Activated naive CD8-positive, alpha-beta T cell treated with anti-CD3 and anti-CD28 coated beads for 36 hours (primary cell): ENCODE results near the gene MDM2. TPM values are rescaled to one million over a fixed set of nuclear protein-coding genes. Genes with fewer than 3 reads are reported as not detected.
"Not testable (repeated sequence)": the region's sequence is repeated elsewhere in the genome, so short reads cannot be mapped to it uniquely, and the experiment has no call there.

Experiments
- DNase-seq: peaks from one replicate; pipeline ENCODE4 v3.0.0; 2021
- H3K27ac Mint-ChIP-seq: one replicate; pipeline ENCODE4 v1.8.0; 2022; ENCODE audit warnings: mild to moderate bottlenecking, moderate library complexity, mixed read lengths
- H3K27me3 Mint-ChIP-seq: one replicate; pipeline ENCODE4 v1.8.0; 2022; ENCODE audit warnings: mild to moderate bottlenecking, mixed read lengths
- H3K36me3 Mint-ChIP-seq: one replicate; pipeline ENCODE4 v1.8.0; 2021; ENCODE audit warnings: mild to moderate bottlenecking, mixed read lengths
- H3K4me1 Mint-ChIP-seq: one replicate; pipeline ENCODE4 v1.8.0; 2021; ENCODE audit warnings: mixed read lengths
- H3K4me3 Mint-ChIP-seq: one replicate; pipeline ENCODE4 v1.8.0; 2022; ENCODE audit warnings: mild to moderate bottlenecking, moderate library complexity, mixed read lengths
- H3K9me3 Mint-ChIP-seq: one replicate; pipeline ENCODE4 v1.8.0; 2022; ENCODE audit warnings: mixed read lengths
- total RNA-seq, 2 experiments: library from RNA; stranded (reverse); gene quantifications; one replicate each; pipeline ENCODE4 v1.2.3, GENCODE V29; 2021

The MDM2 gene
- total RNA-seq, 2 experiments from 2014 or later, result 152 to 158 TPM

DNA sequence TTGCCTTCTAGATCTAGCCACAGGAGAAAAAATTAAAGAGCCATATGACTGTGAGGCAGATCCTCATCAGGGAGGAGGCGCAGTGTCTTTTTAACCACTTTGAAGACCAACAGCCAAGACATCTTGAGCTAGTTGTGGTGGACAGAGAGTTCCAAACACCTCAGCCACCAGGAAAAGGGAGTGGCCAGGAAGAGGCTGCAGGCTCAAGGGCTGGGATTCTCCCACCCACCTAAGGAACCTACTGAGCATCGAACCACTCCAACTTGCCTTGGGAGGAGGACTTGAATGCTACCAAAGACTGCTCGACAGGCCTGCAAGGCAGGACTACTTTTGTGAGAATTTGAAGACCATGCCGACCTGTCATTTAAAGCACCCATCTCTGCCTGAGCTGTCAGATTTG is 14.5 kb upstream of the MDM2 start:
- H3K27ac Mint-ChIP-seq, result no peak overlapping the region
- no peak for DNase-seq
- H3K9me3 Mint-ChIP-seq, result no peaks in the 10 kb centered on the region
- no peaks in the 10 kb centered on the region for H3K27me3 Mint-ChIP-seq
- no peaks in the 10 kb centered on the region for H3K4me1 Mint-ChIP-seq
- no peaks in the 10 kb centered on the region for H3K36me3 Mint-ChIP-seq
- H3K4me3 Mint-ChIP-seq, result no peak overlapping the region

DNA sequence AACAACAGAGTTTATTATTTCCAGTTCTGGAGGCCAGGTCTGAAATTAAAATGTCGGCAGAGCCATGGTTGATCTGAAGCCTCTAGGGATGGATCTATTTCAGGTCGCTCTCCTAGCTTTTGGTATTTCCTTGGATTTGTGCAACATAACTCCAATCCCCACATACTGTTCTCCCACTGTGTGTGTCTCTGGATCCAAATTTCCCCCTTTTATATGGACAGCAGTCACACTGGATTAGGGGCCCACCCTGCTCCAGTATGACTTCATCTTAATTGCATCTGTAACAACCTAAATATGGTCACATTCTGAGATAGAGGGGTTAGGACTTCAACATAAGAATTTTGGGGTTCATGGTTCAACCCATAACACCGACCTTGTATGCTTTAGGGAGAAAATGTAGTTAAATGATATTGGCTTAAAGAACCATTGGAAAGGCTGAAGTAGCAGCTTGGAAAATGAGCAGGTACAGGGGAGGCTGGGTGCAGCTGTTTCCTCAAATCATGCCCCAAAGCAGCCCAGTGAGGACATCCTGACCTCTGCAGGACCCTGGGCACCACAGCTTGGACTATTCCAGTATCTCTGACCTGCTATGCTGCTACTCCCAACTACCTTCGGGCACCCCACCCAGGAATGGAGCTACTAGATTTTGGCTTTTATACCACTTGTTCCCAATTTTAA is 13.9 kb upstream of the MDM2 start:
- H3K4me3 Mint-ChIP-seq, result no peak overlapping the region
- no peak overlapping the region for H3K27ac Mint-ChIP-seq
- H3K27me3 Mint-ChIP-seq, result no peaks in the 10 kb centered on the region
- no peak for DNase-seq
- H3K9me3 Mint-ChIP-seq, result no peaks in the 10 kb centered on the region
- H3K36me3 Mint-ChIP-seq, result no peaks in the 10 kb centered on the region
- no peaks in the 10 kb centered on the region for H3K4me1 Mint-ChIP-seq

DNA sequence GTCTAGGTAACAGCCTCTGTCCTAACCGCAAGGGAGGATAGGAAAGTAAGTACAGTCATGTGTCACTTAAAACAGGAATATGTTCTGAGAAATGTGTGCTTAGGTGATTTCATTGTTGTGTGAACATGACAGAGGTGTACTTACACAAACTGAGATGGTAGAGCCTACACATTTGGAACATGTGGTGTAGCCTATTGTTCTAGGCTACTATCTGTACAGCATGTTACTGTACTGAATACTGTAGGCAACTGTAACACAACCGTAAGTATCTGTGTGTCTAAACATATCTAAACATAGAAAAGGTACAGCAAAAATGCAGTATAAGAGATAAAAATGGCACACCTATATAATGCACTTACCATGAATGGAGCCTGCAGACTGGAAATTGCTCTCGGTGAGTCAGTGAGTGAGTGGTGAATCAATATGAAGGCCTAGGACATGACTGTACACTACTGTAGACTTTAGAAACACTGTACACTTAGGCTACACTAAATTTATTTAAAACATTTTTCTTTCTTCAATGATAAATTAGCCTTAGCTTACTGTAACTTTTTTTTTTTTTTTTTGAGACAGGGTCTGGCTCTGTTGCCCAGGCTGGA is 13.2 kb upstream of the MDM2 start:
- H3K9me3 Mint-ChIP-seq, result no peaks in the 10 kb centered on the region
- no peaks in the 10 kb centered on the region for H3K27me3 Mint-ChIP-seq
- no peaks in the 10 kb centered on the region for H3K4me1 Mint-ChIP-seq
- no peaks in the 10 kb centered on the region for H3K36me3 Mint-ChIP-seq
- H3K4me3 Mint-ChIP-seq, result no peak overlapping the region
- DNase-seq, result no peak
- H3K27ac Mint-ChIP-seq, result no peak overlapping the region

DNA sequence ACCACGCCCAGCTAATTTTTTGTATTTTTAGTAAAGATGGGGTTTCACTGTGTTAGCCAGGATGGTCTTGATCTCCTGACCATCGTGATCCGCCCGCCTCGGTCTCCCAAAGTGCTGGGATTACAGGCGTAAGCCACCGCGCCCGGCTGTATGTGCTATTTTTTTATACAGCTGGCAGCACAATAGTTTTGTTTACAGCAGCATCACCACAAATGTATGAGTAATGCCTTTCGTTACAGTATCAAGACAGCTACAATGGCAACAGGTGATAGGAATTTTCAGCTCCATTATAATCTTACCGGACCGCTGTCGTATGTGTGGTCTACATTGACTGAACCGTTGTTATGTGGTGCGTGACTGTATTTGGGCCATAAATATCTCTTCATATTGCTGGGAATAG is 11.6 kb upstream of the MDM2 start:
- no peaks in the 10 kb centered on the region for H3K4me1 Mint-ChIP-seq

DNA sequence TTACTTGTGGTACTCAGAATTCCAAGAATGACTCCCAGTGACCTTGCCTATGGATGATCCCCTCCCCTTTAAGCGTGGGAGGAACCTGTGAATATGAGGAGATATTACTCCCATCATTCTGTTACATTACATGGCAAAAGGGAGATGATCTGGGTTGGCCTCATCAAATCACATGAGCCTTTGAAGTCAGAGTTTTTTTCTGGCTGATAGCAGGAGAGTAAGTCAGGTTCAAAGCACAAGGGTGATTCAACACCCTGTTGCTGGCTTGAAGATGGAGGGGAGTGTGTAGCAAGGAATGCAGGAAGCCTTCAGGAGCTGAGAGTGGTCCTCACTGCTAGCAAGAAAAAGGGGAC is 9.1 kb upstream of the MDM2 start:
- H3K4me3 Mint-ChIP-seq, result no peak overlapping the region
- no peaks in the 10 kb centered on the region for H3K9me3 Mint-ChIP-seq
- H3K27ac Mint-ChIP-seq, result no peak overlapping the region
- H3K36me3 Mint-ChIP-seq, result no peaks in the 10 kb centered on the region
- no peaks in the 10 kb centered on the region for H3K4me1 Mint-ChIP-seq
- no peak for DNase-seq
- no peaks in the 10 kb centered on the region for H3K27me3 Mint-ChIP-seq

More for the DNA sequence above, 11.6 kb upstream of the MDM2 start:
- no peaks in the 10 kb centered on the region for H3K36me3 Mint-ChIP-seq
- DNase-seq, result no peak
- no peaks in the 10 kb centered on the region for H3K27me3 Mint-ChIP-seq
- H3K4me3 Mint-ChIP-seq, result no peak overlapping the region
- no peak overlapping the region for H3K27ac Mint-ChIP-seq
- no peaks in the 10 kb centered on the region for H3K9me3 Mint-ChIP-seq

DNA sequence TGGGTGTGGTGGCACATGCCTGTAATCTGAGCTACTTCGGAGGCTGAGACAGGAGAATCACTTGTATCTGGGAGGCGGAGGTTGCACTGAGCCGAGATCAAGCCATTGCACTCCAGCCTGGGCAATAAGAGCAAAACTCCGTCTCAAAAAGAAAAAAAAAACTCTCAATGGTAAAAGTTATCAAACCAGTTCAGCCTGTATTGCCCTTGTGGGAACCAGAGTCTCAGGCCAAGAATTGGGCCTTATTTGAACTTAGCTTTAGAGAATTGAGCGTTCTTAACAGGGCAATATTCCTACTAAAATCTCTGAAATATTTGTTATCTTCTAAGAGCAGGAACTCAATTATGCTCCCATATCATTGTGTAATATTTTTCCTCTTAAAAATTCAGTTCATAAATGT is 7.7 kb upstream of the MDM2 start:
- H3K4me1 Mint-ChIP-seq, result no peaks in the 10 kb centered on the region
- H3K27ac Mint-ChIP-seq, result no peak overlapping the region
- DNase-seq, result no peak
- H3K4me3 Mint-ChIP-seq, result no peak overlapping the region
- H3K9me3 Mint-ChIP-seq, result no peaks in the 10 kb centered on the region
- H3K36me3 Mint-ChIP-seq, result no peaks in the 10 kb centered on the region
- no peaks in the 10 kb centered on the region for H3K27me3 Mint-ChIP-seq

DNA sequence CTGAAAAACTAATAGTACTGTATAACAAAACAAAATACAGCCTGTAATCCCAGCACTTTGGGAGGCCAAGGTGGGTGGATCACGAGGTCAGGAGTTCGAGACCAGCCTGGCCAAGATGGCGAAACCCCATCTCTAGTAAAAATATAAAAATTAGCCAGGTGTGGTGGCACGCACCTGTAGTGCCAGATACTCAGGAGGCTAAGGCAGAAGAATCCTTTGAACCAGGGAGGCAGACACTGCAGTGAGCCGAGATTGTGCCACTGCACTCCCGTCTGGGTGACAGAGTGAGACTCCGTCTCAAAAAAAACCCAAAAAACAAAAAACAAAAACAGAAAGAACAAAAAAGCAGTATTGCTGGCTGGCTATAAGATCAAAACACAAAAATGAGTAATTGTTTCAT is 6.9 kb upstream of the MDM2 start:
- not testable (repeated sequence) for H3K36me3 Mint-ChIP-seq, H3K27me3 Mint-ChIP-seq, H3K27ac Mint-ChIP-seq, H3K9me3 Mint-ChIP-seq, H3K4me3 Mint-ChIP-seq, H3K4me1 Mint-ChIP-seq, DNase-seq

DNA sequence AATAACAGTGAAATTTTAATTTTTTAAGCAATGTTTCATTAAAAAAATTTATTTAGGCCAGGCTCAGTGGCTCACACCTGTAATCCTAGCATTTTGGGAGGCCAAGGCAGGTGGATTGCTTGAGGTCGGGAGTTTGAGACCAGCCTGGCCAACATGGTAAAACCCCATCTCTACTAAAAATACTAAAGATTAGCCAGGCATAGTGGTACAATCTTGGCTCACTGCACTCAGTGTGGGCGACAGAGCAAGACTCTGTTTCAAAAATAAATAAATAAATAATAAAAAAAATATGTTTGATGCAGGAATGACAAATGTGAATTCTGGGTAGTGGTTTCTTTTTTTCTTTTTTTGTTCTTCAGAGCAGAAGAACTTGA is 5.6 kb upstream of the MDM2 start:
- DNase-seq, H3K9me3 Mint-ChIP-seq, H3K4me1 Mint-ChIP-seq, H3K4me3 Mint-ChIP-seq, H3K27me3 Mint-ChIP-seq, H3K36me3 Mint-ChIP-seq, H3K27ac Mint-ChIP-seq: not testable (repeated sequence)

DNA sequence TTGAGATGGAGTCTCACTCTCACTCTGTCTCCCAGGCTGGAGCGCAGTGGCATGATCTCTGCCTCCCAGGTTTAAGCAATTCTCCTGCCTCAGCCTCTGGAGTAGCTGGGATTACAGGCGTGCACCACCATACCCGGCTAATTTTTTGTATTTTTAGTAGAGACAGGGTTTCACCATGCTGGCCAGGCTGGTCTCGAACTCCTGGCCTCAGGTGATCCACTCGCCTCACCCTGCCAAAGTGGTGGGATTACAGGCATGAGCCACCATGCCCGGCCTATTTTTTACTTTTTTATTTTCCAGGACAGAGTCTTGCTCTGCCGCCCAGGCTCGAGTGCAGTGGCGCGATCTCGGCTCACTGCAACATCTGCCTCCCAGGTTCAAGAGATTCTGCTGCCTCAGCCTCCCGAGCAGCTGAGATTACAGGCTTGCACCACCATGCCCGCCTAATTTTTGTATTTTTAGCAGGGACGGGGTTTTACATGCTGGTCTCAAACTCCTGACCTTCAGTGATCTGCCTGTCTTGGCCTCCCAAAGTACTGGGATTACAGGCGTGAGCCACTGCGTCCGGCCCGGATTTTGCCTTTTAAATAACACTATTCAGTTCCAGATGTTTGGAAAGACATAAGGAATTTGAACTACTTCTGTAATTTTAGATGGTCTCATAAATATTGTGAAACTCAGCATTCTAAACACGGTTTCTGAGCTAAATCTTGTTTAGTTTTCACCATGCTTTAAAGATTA is 4.9 kb upstream of the MDM2 start:
- DNase-seq, H3K4me3 Mint-ChIP-seq, H3K36me3 Mint-ChIP-seq, H3K4me1 Mint-ChIP-seq, H3K27me3 Mint-ChIP-seq, H3K27ac Mint-ChIP-seq, H3K9me3 Mint-ChIP-seq: not testable (repeated sequence)

DNA sequence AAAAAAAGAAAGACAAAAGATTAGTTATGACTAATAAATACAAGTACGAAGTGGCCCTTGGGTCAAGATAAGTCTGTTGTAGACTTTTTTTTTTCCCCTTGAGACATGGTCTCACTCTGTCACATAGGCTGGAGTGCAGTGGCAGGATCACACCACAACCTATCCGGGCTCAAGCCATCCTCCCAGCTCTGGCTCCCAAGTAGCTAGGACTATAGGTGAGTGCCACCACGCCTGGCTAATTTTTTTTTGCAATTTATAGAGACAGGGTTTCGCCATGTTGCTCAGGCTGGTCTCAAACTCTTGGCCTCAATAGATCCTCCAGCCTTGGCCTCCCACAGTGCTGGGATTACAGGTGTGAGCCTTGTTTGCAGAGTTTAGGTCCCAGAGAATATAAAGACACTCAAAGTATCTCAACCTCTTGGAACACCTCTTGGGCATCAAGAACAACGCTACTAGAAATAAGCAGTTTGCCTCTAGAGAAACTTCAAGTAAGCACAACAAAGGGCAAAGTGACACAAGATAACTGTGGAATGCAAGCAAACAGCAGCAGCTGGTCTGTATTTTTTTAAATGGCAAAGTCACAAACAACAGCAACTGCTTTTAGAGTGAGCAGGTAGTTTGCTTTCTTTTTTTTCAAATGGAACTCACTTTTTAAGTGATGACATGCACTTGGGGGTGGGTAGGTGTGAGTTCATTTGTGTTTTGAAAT is 3.9 kb upstream of the MDM2 start:
- no peaks in the 10 kb centered on the region for H3K9me3 Mint-ChIP-seq
- no peak for DNase-seq
- no peak overlapping the region for H3K27ac Mint-ChIP-seq
- H3K27me3 Mint-ChIP-seq, result no peaks in the 10 kb centered on the region
- peaks cover 8% of the 10 kb centered on the region for H3K4me1 Mint-ChIP-seq
- H3K4me3 Mint-ChIP-seq, result no peak overlapping the region
- peaks cover 8% of the 10 kb centered on the region for H3K36me3 Mint-ChIP-seq

DNA sequence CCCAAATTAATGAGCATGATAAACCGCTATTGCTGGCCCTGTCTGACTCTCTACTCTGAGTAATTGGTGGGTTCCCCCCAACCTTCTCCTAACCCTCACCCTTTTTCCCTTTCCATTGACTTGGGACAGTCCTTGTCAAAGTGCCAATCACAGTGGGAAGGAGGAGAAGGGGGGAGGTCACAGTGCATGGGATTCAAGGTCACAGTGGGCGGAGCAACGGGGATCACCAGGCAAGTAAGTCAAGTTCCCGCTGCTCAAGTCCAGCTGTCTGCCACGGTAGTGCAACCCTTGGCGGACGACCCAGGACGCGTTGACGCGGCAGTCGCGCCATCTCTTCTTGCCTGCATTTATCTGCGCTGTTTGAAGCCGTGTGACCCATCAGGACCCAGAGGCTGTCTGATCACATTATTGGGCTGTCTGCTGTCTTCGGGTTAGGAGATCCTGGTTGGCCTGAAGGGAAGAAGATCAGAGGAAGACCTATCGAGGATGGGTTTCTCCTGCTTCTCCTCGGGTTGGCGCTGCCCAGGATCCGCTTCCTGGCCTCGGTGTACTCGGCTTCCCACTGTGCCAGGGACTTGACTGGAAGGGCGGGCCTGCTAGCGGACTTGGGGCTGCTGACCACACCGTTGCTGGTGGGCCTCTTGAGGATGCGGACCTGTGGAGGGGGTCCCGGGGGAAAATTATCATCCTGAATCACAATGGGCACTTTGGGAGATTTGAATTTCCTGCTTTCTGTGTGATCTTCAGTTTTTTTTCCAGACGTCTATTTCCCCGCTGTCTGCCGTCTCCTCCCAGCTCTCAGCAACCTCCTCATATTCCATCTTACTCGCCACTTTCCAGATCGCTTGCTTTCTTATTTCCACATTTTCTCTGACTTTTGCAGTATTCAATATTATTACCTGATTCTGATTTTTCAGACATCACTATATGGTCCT is 3.1 kb upstream of the MDM2 start:
- Mint-ChIP-seq H3K36me3 (peaks cover 17% of the 10 kb centered on the region), H3K9me3 (no peaks in the 10 kb centered on the region), H3K4me1 (peaks cover 10% of the 10 kb centered on the region), H3K4me3 (no peak overlapping the region), H3K27ac (no peak overlapping the region), H3K27me3 (no peaks in the 10 kb centered on the region)
- DNase-seq, result no peak

DNA sequence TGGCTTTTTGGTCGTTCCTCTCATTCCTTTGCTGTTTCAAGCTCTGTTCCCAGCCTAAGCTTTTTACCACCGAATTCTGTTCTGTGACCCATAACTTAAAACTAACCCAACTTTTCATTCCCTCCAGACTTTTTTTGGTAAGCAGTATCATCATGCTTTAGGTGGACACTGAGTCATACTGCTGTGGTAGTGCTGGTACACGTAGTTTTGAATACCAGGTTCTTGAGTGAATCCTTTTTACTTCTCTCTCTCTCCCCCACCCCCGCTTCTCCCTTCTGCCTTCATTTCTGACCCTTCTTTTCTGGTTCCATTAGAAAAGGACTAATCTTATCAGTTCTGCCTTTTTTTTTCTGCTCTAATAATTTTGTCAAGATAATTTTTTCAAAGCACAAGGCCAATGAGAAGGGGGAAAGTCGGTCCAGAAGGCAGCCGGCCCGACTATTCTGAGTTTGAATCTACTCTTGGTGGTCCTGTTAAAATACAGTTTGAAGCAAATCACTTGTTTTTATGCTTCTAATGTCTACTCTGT is 2.3 kb upstream of the MDM2 start:
- H3K4me3 Mint-ChIP-seq, result no peak overlapping the region
- no peak overlapping the region for H3K27ac Mint-ChIP-seq
- H3K27me3 Mint-ChIP-seq, result no peaks in the 10 kb centered on the region
- peaks cover 20% of the 10 kb centered on the region for H3K36me3 Mint-ChIP-seq
- no peak for DNase-seq
- H3K4me1 Mint-ChIP-seq, result peaks cover 11% of the 10 kb centered on the region
- no peaks in the 10 kb centered on the region for H3K9me3 Mint-ChIP-seq

DNA sequence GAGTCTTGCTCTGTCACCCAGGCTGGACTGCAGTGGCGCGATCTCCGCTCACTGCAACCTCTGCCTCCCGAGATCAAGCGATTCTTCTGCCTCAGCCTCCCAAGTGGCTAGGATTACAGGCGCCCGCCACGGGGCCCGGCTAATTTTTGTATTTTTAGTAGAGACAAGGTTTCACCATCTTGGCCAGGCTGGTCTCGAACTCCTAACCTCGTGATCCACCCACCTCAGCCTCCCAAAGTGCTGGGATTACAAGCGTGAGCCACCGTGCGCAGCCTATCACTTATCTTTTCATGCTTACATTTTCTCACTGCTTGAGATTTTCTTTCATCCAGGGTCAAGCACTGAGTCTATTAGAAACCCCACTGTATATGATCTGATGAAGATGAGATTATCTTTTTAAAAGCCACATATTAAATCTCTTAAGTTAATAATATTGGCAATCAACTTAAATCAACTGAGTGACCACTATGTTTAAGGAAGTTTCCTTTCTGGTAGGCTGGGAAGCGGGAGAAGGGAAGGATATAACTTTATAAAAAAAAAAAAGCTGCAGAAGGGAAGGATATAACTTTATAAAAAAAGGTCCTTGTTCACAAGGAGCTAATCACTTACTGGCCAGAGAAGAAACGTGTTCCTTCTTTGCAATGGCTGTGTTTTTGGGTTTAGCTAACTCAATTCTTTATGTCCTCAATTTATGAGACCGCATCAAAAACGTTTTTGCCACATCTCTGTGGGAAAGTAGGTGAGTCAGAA is 1.3 kb upstream of the MDM2 start:
- peaks cover 20% of the 10 kb centered on the region for H3K4me1 Mint-ChIP-seq
- DNase-seq, result no peak
- H3K4me3 Mint-ChIP-seq, result peak overlapping the region; percentile 93
- H3K36me3 Mint-ChIP-seq, result peaks cover 29% of the 10 kb centered on the region
- H3K27ac Mint-ChIP-seq, result peak overlapping the region; percentile 98
- H3K27me3 Mint-ChIP-seq, result no peaks in the 10 kb centered on the region
- H3K9me3 Mint-ChIP-seq, result no peaks in the 10 kb centered on the region

DNA sequence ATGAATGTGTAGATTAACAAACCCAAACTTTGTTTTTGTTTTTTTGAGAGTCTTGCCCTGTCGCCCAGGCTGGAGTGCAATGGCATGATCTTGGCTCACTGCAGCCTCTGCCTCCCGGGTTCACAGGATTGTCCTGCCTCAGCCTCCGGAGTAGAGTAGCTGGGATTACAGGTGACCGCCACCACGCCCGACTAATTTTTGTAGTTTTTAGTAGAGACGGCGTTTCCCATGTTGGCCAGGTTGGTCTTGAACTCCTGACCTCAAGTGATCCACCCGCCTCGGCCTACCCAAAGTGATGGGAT is 752 bp upstream of the MDM2 start:
- H3K9me3 Mint-ChIP-seq, H3K27me3 Mint-ChIP-seq, DNase-seq: not testable (repeated sequence)
- Mint-ChIP-seq H3K27ac (peak overlapping the region; percentile 98), H3K4me1 (peaks cover 21% of the 10 kb centered on the region), H3K36me3 (peaks cover 32% of the 10 kb centered on the region), H3K4me3 (peak overlapping the region; percentile 93)
